Measurements from ENCODE around the gene ITGAE.

DNA sequence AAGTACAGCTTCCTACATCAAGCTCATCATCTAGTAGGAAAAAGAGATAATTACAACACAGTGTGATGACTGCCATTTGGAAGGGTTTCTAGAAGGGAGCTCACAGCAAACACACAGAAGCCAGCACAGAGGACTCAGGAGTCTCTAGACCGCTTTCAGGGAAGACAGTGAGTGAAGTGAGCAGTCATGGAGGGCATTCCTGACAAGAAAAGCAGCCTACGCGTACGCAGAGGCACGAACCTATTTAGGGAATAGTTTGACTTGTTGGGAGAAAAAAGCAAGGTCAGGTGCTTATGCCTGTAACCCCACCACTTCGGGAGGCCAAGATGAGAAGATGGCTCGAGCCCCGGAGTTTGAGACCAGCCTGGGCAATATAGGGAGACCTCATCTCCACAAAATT, 85.7 kb downstream of the ITGAE start:
- TF ChIP-seq, protein P1, sequence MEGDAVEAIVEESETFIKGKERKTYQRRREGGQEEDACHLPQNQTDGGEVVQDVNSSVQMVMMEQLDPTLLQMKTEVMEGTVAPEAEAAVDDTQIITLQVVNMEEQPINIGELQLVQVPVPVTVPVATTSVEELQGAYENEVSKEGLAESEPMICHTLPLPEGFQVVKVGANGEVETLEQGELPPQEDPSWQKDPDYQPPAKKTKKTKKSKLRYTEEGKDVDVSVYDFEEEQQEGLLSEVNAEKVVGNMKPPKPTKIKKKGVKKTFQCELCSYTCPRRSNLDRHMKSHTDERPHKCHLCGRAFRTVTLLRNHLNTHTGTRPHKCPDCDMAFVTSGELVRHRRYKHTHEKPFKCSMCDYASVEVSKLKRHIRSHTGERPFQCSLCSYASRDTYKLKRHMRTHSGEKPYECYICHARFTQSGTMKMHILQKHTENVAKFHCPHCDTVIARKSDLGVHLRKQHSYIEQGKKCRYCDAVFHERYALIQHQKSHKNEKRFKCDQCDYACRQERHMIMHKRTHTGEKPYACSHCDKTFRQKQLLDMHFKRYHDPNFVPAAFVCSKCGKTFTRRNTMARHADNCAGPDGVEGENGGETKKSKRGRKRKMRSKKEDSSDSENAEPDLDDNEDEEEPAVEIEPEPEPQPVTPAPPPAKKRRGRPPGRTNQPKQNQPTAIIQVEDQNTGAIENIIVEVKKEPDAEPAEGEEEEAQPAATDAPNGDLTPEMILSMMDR (IDR thresholded peaks at IDR 0.05): no peak
- no peak for TF ChIP-seq PHF8 (IDR thresholded peaks at IDR 0.05; ENCODE audit: borderline replicate concordance, low read depth)

Measured in A549 (cell line).